Measurements from ENCODE around the gene MAP9.

GRCh38 chr4:155331478-155331877, 45.3 kb downstream of the MAP9 start:
- TF ChIP-seq CTCF (IDR thresholded peaks at IDR 0.05) (no peak), POLR2A (IDR thresholded peaks at IDR 0.05) (no peak)
